HUDEP-2 (cell line): ENCODE results near the gene BCR.
A peak's percentile ranks its signal among the peaks of the same experiment; 100 is the strongest.

Experiments
- DNase-seq, 76 experiments: peaks; one replicate each; lab custom pipeline; 2025; ENCODE audit not compliant: unreplicated experiment in 76 of 76; lab: John Stamatoyannopoulos, UW

The BCR gene

DNA sequence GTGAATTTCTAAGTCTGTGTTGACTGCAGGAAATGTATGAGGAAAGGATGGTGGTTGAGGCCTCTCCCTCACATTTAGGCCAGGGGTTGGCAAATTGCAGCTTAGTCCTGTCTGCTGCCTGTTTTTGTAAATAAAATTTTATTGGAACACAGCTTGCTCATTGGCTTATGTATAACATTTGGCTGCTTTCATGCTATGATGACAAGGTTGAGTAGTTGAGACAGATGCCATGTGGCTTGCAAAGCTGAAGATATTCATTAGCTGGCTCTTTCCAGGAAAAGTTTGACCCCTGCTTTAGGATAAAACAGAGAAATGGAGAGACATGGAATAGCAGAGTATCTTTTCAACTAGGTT, 46.2 kb downstream of the BCR start:
- no peak for DNase-seq

DNA sequence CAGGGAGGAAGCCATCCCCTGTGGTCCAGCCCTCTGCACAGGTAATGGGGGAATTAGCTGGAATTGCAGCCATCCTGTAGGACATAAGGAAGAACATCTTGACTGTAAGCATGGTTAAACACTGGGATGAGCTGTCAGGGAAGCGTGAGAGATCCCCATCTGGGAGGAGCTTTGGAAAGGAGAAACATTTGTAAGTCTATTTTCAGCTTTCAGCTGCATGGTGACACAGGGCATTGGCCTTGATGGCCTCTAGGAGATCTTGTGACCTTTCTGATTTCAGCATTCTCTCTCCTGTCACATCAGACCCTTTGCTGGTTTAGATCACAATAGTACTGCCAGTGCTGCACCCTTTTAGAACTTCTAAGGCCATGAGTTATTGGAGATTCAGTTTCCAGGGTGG, 47.1 kb downstream of the BCR start:
- DNase-seq = no peak

DNA sequence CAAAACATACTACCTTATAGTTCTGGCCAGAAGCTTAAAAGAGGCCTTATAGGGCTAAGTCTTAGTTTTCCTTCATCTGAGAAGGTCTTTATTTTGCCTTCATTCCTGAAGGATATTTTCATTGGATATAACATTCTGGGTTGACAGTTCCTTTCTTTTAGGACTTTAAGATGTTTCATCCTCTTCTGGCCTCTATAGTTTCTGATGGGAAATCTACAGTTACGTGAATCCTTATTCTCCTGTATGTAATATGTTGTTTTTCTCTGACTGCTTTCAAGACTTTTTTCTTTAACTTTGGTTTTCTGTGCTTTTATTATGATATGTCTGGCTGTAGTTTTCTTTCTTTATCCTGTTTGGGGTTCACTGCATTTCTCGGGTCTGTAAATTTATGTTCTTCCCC, 48.2 kb downstream of the BCR start:
- no peak for DNase-seq

DNA sequence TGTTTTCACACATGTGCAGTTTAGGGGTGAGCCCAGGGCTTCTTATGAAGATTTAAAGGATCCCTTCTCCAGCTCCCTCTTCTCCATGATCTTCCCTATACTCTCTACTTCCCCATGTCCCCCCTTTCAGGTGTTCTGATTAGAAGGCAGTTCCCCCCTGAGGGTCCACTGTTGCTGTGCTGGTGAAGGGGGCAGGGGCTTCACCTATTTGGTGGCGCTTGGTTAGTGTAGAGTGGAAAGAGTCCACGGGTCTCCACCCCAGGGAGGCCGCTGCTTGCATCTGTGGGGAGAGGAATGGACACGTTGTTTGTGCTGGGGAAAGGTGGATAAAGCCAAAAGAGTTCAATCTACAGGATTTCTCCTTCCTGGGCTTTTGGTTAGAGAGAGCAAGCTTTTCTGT, 49.3 kb downstream of the BCR start:
- no peak for DNase-seq

DNA sequence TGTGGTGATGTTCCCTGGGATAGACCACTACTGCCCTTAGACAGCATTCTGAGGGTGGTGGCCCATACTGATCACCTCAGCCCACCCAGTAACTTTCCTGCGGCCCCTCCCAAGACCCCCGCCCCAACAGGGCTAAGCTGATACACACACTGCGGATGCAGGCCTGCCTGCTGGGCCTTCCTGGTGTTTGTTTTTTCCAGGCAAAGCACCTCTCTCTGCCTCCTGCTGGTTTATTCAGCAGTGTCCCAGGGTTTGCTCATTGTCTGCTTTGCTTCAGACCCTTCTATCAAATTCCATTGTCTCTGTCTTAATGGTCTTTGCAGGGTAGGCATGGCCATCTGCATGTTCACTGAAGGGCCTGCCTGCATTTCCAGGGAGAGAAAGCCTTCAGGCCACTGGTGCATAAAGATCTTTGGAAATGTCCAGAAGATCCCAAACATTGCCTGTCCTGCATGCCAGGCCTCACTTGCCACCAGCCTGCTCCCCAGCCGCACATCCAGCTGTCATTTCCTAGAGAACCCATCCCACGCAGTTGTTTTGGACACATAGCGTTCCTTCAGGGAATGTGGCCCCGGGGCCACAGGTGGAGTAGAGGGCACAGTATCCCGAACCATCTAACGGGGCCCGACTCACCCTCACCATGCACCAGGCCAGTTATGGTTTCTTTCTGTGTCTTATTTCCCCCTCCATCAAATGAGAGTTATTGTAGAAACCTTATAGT, 50.2 kb downstream of the BCR start:
- DNase-seq = no peak

DNA sequence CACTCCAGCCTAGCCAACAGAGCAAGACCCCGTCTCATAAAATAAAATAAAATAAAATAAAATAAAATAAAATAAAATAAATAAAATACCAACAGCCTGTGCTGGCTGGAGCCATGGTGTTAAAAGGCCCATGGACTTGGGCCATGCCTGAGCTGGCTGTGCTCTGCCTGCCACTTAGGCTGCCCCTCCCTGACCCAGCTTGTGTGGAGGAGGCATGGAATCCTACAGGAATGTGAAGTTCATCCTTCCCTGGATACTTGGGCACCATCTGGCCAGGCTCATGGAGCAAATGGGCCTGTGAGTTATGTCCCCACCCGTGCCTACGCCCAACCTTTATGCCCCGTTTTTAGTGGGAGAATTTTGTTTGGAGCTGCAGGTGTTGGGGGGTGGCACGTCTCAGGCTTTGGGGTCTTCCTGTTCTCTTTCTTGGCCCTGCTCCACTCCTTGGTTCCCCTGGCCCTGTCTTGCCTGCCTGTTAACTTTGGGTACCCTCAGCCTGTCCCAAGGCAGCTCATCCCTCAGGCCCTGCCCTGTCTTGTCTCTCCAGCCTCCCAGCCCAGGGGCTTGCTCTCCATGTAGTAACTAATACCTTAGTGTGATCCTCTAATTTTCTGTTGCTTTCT, 51.3 kb downstream of the BCR start:
- DNase-seq = no peak

DNA sequence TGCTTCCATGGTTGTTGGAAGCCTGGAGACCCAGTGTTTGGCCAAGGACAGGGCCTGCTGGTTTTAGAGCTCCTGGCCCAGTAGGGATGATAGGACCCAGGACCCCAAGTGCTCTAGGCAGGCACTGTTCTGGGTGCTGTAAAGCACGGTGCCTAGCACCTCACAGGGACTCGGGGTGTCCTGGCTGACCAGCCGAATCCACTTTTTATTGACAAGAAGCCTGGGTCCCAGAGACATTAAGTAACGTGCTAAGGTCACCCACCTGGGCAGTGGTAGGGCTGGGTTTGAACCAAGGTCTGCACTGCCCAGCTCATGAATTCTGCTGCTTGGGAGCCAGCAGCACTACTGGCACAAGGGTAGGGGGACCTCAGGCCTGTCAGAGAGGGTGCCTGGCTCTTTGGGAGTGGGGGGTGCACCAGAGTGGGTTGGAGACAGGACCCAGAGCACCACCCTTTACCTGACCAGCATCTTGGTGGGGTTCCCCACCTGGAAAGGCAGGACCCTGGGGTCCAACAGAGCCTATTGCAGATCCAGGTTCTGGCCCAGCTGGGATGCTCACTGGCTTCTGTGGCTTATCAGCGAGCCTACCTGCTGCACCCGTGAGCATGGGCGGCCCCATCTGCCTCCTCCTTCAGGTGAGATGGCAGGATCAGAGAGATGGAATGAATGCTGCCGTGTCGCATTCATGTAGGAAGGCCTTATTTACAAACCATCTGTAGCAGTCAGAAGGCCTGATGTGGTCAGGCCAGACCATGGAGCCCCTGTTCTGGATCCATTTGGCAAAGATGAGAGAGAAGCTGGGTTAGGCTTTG, 52.0 kb downstream of the BCR start:
- DNase-seq = no peak

DNA sequence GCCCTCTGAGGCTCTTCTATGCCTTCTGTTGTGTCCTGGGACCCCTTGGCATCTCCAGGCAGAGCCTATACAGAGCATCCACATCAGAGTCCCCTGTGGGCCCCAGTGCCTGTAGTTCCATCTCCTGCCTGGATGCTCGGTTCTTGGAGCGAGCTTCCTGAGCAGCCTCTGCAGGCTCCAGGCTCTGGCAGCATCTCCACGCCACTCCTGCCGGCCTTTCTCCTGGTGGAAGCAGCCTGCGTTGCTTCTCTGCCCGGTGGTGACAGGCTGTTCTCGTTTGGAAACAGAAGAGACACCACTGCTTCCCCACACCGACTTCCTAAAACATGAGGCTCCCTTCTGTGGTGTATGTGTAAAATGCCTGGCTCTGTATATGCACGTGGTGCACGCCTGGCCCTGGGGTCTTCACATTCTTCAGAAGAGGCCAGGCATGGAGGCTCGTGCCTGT, 52.8 kb downstream of the BCR start:
- DNase-seq = no peak

DNA sequence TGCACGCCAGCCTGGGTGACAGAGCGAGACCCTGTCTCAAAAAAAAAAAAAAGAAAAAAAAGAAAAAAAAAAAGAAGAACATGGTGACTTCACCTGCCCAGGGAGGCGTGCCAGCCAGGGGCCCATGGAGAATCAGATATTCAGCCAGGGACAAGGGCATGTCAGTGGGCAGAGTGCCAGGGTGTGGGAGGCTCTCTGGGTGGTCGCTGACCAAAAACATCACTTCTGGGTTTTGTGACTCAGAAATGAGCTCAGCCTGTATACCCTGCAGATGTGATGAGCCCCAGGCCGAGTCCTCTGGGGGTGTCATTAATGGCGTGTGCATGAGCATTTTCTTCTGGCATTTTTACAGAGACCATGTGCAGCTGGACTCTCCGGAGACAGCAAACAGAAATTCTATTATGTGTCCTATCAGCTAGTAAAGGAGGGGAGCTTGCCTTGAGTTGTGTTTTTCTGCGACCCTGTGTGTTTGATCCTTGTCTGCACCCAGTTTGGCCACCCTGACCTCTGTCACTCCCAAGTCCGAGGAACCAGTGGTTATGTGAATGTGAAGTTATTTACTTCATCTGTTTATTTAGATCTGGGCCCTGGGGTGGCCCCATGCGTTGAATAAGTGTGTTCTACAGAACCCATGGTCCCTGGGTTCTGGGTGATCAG, 53.6 kb downstream of the BCR start:
- peak in 10 of 76 experiments; percentile 9 to 28 (median 20) for DNase-seq

DNA sequence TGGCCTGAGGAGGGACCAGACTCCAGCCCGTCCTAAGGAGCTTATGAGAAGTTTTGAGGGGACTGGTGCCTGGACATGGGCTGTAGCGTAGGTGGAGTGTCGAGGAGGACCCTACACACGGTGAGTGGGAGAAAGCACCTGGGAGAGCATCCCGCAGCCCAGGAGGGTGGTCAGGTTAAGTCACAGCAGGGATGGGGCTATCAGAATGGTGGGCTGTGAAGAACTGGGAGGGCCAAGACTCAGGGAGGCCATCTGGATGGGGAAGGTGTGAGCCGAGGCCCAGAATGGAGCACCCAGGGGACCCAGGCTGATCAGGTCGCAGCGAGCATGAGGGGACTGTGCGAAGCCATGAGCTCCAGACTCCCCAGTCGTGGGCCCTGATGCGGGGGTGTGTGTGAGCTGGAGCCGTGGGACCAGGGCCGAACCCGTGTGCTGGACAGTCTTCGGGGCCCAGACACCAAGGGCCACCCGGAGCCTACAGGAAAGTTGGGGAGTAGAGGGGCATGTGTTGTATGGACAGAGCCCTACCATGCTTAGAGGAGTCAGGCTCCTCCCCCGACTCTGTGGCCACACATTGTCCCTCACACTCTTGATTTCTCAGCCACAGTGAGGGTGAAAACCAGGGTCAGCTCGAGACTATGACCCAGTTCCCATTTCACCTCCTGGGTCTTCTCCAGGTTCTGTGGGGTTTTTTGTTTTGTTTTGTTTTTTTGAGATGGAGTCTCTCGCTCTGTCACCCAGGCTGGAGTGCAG, 54.3 kb downstream of the BCR start:
- DNase-seq = no peak

DNA sequence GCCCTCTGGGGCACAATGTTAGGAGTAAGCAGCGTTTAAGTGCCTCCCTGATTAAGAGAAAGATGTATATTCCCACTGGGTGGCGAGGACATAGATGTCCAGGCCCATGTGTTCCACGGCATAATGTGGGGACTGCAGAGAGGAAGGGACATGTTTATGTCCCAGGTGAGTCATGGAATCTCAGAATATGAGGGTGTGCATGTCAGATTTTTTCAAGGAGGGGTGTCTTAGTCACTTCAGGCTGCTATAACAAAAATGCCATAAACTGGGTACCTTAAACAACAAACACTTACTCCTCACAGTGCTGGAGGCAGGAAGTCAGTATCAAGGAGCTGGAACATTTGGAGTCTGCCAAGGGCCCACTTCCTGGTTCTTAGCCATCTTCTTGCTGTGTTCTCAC, 55.1 kb downstream of the BCR start:
- DNase-seq = no peak

DNA sequence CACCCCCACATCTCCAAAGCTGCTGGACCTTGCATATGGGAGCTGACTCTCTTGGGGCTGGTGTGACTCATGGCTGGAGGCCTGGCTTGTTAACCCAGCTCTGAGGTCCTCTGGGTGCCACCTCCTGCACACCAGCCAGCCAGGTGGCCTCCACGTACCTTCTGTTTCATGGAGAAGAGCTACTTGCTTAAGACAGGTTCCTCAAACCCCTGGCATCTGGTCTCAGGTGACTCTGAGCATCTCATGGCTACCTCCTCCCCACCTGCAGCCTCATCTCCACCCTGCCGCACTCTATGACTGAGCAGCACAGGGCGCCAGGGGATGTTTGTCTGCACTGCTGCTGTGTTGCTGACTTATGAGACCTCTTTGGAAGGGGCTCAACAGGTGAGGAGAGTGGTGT, 55.7 kb downstream of the BCR start:
- DNase-seq = no peak

DNA sequence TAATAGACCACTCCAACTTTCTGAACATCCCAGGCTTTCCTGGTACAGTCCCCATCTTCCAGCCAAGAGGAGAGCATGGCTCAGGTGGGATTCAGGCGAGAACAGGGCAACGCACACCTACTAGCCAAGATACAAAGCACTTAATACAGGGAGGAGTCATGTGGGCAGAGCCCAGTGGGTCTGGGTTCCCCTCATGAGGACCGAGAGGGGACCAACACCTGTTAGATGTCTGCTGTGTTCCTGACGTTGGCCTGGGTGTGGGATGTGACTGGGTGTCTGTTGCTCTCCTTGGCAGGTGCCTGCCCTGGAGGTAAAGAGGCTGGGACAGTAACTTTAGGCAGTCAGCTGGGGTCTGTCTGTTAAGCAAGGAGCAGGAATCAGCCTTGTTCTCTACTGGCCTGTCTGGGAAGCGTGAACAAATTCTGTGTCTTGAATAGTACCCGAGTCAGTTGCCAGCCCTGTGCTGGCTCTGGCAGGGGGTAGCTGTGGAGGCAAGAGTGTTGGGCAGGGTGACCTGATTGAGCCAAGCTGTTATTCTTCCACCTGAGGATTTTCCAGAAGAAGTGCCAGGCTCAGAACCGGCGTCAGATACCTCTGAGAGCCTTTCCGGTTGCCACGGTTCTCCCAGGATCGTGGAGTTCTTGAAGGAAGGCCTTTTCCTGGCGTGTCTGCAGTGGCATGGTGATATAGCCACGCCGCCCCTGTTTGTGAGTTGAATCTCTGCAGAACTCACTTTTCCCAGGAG, 56.3 kb downstream of the BCR start:
- no peak for DNase-seq

DNA sequence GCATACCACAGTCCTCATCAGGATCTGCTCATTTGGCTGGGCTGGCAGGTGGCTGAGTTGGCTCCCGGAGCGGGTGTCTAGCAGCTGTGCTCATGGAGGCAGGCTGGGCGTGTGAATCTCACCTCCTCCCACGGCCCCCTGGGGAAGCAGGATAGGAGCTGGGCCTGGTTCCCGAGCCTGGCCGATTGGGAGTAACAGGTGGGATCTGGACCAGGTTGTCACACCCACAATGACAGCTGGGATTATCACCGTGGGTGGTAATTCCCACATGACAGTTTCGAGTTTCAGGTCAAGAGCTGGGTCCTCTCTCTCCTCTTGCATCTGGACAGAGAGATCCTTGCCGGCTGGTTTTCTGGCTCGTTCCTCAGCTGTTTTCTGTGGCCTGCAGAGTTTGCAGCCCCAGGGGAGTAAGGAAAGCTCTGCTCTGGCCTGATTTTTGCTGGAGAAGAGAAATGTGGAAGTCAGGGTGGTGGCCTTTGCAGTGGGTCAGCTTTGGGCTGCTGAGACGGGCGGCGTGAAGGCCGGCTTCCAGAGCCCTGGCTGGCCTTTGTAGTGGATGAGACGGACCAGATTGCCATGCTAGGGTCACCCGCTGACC, 57.0 kb downstream of the BCR start:
- no peak for DNase-seq

DNA sequence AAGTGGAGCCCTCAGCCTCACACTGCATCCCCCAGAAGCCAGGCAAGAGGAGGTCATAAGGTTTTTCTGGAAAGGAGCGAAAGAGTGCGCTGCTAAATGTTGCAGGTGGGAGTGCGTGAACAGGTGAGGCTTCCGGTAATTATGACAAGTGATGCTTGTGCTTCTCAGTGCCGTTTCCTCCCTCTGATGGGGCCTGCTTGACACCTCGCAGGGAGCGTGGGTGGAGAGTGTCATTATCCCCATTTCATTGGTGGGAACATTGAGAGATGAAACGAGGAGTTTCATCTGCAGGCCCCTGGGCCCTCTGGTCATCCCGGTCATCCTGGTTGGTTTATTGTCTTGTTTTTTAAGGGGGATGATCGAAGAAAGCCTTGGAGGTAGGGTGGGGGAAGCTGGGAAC, 57.5 kb downstream of the BCR start:
- DNase-seq = no peak

DNA sequence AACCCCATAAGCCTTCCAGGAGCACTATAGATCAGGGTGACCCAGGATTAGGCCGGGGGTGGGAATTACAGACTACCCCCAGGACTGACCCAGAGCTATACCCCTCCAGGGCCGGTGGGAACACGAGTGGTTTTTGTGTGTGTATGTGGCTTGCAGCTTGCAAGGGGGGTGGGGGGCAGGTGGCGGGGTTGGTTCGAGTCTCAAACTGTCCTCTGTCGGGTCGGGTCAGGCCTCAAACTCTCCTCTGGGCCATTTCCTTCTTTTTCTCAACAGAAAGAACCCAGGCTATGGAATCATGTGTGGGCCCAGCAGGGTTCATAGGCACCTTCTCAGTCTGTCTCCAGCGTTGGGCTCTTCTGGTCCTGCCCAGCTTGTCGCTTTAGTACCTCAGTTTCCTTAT, 58.4 kb downstream of the BCR start:
- DNase-seq = no peak

DNA sequence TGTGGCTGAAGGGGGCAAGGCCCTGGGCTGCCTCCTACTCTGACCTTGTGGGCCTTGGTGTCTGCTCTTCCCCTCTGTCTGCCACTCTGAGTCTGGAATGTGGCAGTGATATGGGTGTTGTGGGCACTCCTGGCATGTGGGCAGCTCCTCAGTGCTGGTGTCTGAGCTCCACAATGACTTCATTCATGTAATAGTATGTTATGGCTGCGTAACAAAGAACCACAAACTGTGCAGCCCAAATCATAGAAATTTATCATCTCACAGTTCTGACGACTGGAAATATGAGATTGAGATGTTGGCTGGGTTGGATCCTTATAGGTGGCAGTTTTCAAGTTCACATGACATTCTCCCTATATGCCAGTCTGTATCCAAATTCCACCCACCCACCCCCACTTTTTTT, 59.1 kb downstream of the BCR start:
- no peak for DNase-seq

DNA sequence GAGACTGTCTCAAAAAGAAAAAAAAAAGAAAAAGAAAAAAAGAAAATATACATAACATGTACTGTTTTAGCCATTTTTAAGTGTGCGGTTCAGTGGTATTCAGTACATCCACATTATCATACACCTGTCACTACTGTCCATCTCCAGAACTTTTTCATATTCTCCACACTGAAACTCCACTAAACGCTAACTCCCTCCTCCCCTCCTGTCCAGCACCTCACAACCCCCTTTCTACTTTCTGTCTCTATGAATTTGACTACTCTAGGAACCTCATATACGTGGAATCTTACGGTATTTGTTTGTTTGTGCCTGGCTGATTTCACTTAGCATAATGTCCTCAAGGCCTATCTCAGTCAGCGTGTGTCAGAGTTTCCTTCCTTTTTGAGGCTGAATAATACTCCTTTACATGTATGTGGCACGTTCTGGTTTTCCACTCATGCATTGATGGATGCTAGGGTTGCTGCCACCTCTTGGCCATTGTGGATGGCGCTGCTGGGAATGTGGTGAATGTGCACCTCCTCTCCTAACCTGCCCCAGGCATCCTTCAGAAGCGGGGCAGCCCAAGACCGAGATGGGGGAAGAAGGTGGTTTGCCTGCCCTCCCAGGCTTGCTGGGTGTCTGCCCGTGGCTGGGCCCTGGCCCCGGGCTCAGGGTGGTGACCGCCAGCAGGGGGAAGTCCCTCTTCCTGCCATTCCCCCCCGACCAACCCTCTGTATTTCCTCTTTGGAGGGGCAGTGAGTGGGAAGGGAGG, 60.5 kb downstream of the BCR start:
- peak in 12 of 76 experiments; percentile 4 to 37 (median 18) for DNase-seq
